WTC11 (cell line): ENCODE results near the gene CDH18. TPM values are rescaled to one million over a fixed set of nuclear protein-coding genes. Genes with fewer than 3 reads are reported as not detected.

Experiments used
- ATAC-seq: fragments of 200-7000 bp; cut with Tn5 transposase; 2 replicates; pipeline ENCODE4 v1.10.0; 2021; ENCODE audit warnings: mild to moderate bottlenecking, moderate library complexity
- CTCF ChIA-PET: fragments of 300-600 bp; sonication (Branson Sonifier 250); formaldehyde crosslinking; loops from one replicate; lab custom pipeline; 2021; ENCODE audit warnings: antibody characterized with exemption; lab: Charles Lee
- POLR2A ChIA-PET: fragments of 350-600 bp; sonication (Branson Sonifier 250); formaldehyde crosslinking; loops from one replicate; lab custom pipeline; 2021; ENCODE audit warnings: antibody characterized with exemption; lab: Charles Lee
- DNase-seq: peaks from one replicate; pipeline ENCODE4 v3.0.0; 2021; ENCODE audit warnings: low spot score
- H3K27ac Mint-ChIP-seq: 2 replicates; pipeline ENCODE4 v1.8.0; 2021; ENCODE audit warnings: mixed read lengths
- H3K27me3 Mint-ChIP-seq: 2 replicates; pipeline ENCODE4 v1.8.0; 2021; ENCODE audit warnings: low read depth, mild to moderate bottlenecking, moderate library complexity, mixed read lengths
- H3K36me3 Mint-ChIP-seq: 2 replicates; pipeline ENCODE4 v1.8.0; 2021; ENCODE audit warnings: mixed read lengths
- H3K4me1 Mint-ChIP-seq: 2 replicates; pipeline ENCODE4 v1.8.0; 2022; ENCODE audit warnings: mixed read lengths
- H3K4me3 Mint-ChIP-seq: 2 replicates; pipeline ENCODE4 v1.8.0; 2021; ENCODE audit warnings: mild to moderate bottlenecking, moderate library complexity, mixed read lengths
- H3K9me3 Mint-ChIP-seq: 2 replicates; pipeline ENCODE4 v1.8.0; 2021; ENCODE audit warnings: mixed read lengths
- AFF4 ChIP-seq: sonication (generic); formaldehyde crosslinking; IDR thresholded peaks from 2 replicates; pipeline ENCODE4 v1.8.1; 2023; ENCODE audit warnings: mild to moderate bottlenecking, missing genetic modification reagents, borderline replicate concordance
- AR ChIP-seq: fragments of 250-450 bp; sonication (Bioruptor Pico); IDR thresholded peaks from 2 replicates; pipeline ENCODE4 v1.9.0; 2021; ENCODE audit warnings: mild to moderate bottlenecking
- E2F1 ChIP-seq: sonication (generic); formaldehyde crosslinking; IDR thresholded peaks from 2 replicates; pipeline ENCODE4 v1.8.0; 2022; ENCODE audit warnings: mild to moderate bottlenecking, missing genetic modification reagents
- FOXP1 ChIP-seq: sonication (generic); formaldehyde crosslinking; IDR thresholded peaks from 2 replicates; pipeline ENCODE4 v1.8.0; 2022; ENCODE audit warnings: missing genetic modification reagents, mild to moderate bottlenecking, moderate library complexity, borderline replicate concordance
- GTF2I ChIP-seq: fragments of 250-450 bp; sonication (Bioruptor Pico); conservative IDR thresholded peaks from 2 replicates; pipeline ENCODE4 v1.4.0; 2021; ENCODE audit warnings: mild to moderate bottlenecking
- MLX ChIP-seq: sonication (generic); formaldehyde crosslinking; IDR thresholded peaks from 2 replicates; pipeline ENCODE4 v1.8.1; 2023; ENCODE audit warnings: mild to moderate bottlenecking, missing genetic modification reagents, moderate library complexity
- MXD4 ChIP-seq: fragments of 250-450 bp; sonication (Bioruptor Pico); IDR thresholded peaks from 2 replicates; pipeline ENCODE4 v1.8.0; 2021; ENCODE audit warnings: mild to moderate bottlenecking, moderate library complexity, borderline replicate concordance
- NFATC4 ChIP-seq: fragments of 250-450 bp; sonication (Bioruptor Pico); IDR thresholded peaks from 2 replicates; pipeline ENCODE4 v1.9.0; 2021; ENCODE audit warnings: mild to moderate bottlenecking
- NR1H2 ChIP-seq: sonication (generic); formaldehyde crosslinking; IDR thresholded peaks from 2 replicates; pipeline ENCODE4 v1.9.0; 2021; ENCODE audit warnings: mild to moderate bottlenecking, moderate library complexity, missing genetic modification reagents
- PRDM15 ChIP-seq: sonication (generic); formaldehyde crosslinking; IDR thresholded peaks from 2 replicates; pipeline ENCODE4 v1.8.0; 2022; ENCODE audit warnings: missing genetic modification reagents
- PREB ChIP-seq: sonication (generic); formaldehyde crosslinking; IDR thresholded peaks from 2 replicates; pipeline ENCODE4 v1.8.1; 2022; ENCODE audit warnings: mild to moderate bottlenecking, missing genetic modification reagents, moderate library complexity, borderline replicate concordance
- PRRX2 ChIP-seq: fragments of 250-450 bp; sonication (Bioruptor Pico); IDR thresholded peaks from 2 replicates; pipeline ENCODE4 v1.8.0; 2021; ENCODE audit warnings: mild to moderate bottlenecking
- RELA ChIP-seq: sonication (generic); formaldehyde crosslinking; IDR thresholded peaks from 2 replicates; pipeline ENCODE4 v1.8.1; 2022; ENCODE audit warnings: missing genetic modification reagents, mild to moderate bottlenecking, borderline replicate concordance
- SMAD4 ChIP-seq: sonication (generic); formaldehyde crosslinking; IDR thresholded peaks from 2 replicates; pipeline ENCODE4 v1.8.0; 2022; ENCODE audit warnings: mild to moderate bottlenecking, missing genetic modification reagents
- ZBTB21 ChIP-seq: sonication (generic); formaldehyde crosslinking; IDR thresholded peaks from 2 replicates; pipeline ENCODE4 v1.8.1; 2023; ENCODE audit warnings: mild to moderate bottlenecking, missing genetic modification reagents, borderline replicate concordance
- ZNF232 ChIP-seq: sonication (generic); formaldehyde crosslinking; IDR thresholded peaks from 2 replicates; pipeline ENCODE4 v1.8.0; 2022; ENCODE audit warnings: mild to moderate bottlenecking, missing genetic modification reagents
- ZNF512 ChIP-seq: sonication (generic); formaldehyde crosslinking; IDR thresholded peaks from 2 replicates; pipeline ENCODE4 v1.8.1; 2022; ENCODE audit warnings: missing genetic modification reagents, borderline replicate concordance
- total RNA-seq: library from RNA; stranded (reverse); gene quantifications from 3 replicates; pipeline ENCODE4 v1.2.3, GENCODE V29; 2021

CDH18 gene
- total RNA-seq, 1 experiment from 2014 or later, result 0.24 TPM

GRCh38 chr5:19616701-19617215 lies 371.2 kb downstream of the CDH18 start:
- ChIA-PET CTCF (no interaction called here), POLR2A (no interaction called here)
- ATAC-seq (no peak), DNase-seq (no peak)
- no peak for TF ChIP-seq AR (CRISPR knock-in tag)
- no peaks in the 10 kb centered on the region for H3K27me3 Mint-ChIP-seq
- H3K9me3 Mint-ChIP-seq, result no peaks in the 10 kb centered on the region
- H3K4me3 Mint-ChIP-seq, result no peak overlapping the region
- no peaks in the 10 kb centered on the region for H3K36me3 Mint-ChIP-seq
- no peaks in the 10 kb centered on the region for H3K4me1 Mint-ChIP-seq
- no peak overlapping the region for H3K27ac Mint-ChIP-seq

GRCh38 chr5:19615661-19616060 lies 372.3 kb downstream of the CDH18 start:
- Mint-ChIP-seq H3K9me3 (no peaks in the 10 kb centered on the region), H3K27ac (no peak overlapping the region), H3K36me3 (no peaks in the 10 kb centered on the region), H3K4me1 (no peaks in the 10 kb centered on the region), H3K4me3 (no peak overlapping the region), H3K27me3 (no peaks in the 10 kb centered on the region)
- no peak for ATAC-seq
- no peak for DNase-seq
- no peak for TF ChIP-seq PRDM15 (CRISPR knock-in tag)
- no peak for TF ChIP-seq AFF4
- no peak for TF ChIP-seq FOXP1 (CRISPR knock-in tag)
- TF ChIP-seq ZBTB21 (CRISPR knock-in tag), result no peak
- TF ChIP-seq RELA, result no peak
- TF ChIP-seq PRRX2 (CRISPR knock-in tag), result no peak
- no peak for TF ChIP-seq SMAD4 (CRISPR knock-in tag)
- no peak for TF ChIP-seq MLX (CRISPR knock-in tag)
- no peak for TF ChIP-seq ZNF512 (CRISPR knock-in tag)
- TF ChIP-seq E2F1, result no peak
- TF ChIP-seq PREB (CRISPR knock-in tag), result no peak
- TF ChIP-seq NFATC4, result no peak
- TF ChIP-seq GTF2I (CRISPR knock-in tag), result no peak
- TF ChIP-seq ZNF232 (CRISPR knock-in tag), result no peak
- no peak for TF ChIP-seq MXD4
- TF ChIP-seq NR1H2 (CRISPR knock-in tag), result no peak
- ChIA-PET POLR2A (no interaction called here), CTCF (no interaction called here)
